Measurements from ENCODE around the gene BLOC1S2. TPM values are rescaled to one million over a fixed set of nuclear protein-coding genes. Genes with fewer than 3 reads are reported as not detected.
A peak's percentile ranks its signal among the peaks of the same experiment; 100 is the strongest.

The BLOC1S2 gene
- total and polyA plus RNA-seq, 2 of the 8 experiments (the other 6 are each of a cell fraction or from before 2014, with no cell fraction given) = 25.1 to 50.6 TPM

DNA sequence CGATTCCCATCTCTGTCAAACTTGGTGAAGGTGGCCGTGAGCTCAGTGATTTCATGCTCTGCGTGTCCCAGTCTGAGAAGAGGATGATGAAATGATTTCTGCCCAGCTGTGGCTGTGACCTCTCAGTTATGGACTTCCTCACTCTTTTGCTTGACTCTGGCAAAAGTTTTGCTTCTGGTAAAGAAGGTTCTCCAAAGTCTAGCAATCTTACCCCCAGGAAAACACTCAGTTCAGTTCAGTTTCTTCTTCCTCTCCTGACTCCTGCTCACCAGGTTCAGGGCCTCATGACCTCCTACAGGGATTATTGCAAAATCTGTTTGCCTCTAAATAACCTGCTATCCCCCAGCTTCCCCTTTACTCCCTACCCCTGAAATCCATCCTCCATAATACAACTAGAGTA, 4.9 kb upstream of the BLOC1S2 start:
- H3K27me3 ChIP-seq (replicated peaks in 1 of 4; ENCODE audit: control insufficient read depth in 3 of 4, extremely low read depth in 1 of 4, insufficient read depth in 3 of 4, low read length in 3 of 4) = no peaks in the 10 kb centered on the region
- no peak overlapping the region for H2BK120ac ChIP-seq (replicated peaks; ENCODE audit: low read depth, low read length)
- no peak overlapping the region for H2AK5ac ChIP-seq (ENCODE audit: low read depth, low read length)
- POLR2A ChIA-PET (ENCODE audit: partially characterized antibody) = interaction anchor here (0.6 to 1.1 kb wide), 2 partner anchors 13 to 85 kb away, joined by 3 to 4 read pairs; no protein-coding TSS in a partner anchor
- no peaks in the 10 kb centered on the region for H3K36me3 ChIP-seq (ENCODE audit: control insufficient read depth in 2 of 4, insufficient read depth in 4 of 4, low read length in 3 of 4)
- H3K23ac ChIP-seq (ENCODE audit: insufficient read length) = no peak overlapping the region
- H4K91ac ChIP-seq (replicated peaks; ENCODE audit: insufficient read length, low read length) = no peak overlapping the region
- H2BK5ac ChIP-seq (ENCODE audit: low read depth, low read length) = no peak overlapping the region
- H2BK15ac ChIP-seq (ENCODE audit: low read length) = no peak overlapping the region
- DNase-seq (ENCODE audit: low read depth in 1 of 2, low spot score in 2 of 2) = no peak
- H2BK12ac ChIP-seq (ENCODE audit: low read depth, low read length) = 0 out of 2 replicates have a peak overlapping the region, but pooled peaks have one; percentile 12
- no peak overlapping the region for H3K14ac ChIP-seq (ENCODE audit: insufficient read length)
- no peak overlapping the region for H4K8ac ChIP-seq (ENCODE audit: extremely low read depth, insufficient read depth, low read length)
- no peaks in the 10 kb centered on the region for H4K20me1 ChIP-seq (replicated peaks in 1 of 2; ENCODE audit: control insufficient read depth in 1 of 2, insufficient read depth in 2 of 2, low read length in 2 of 2)
- CTCF ChIA-PET (ENCODE audit: partially characterized antibody) = interaction anchor here (1.1 to 1.5 kb wide), 3 partner anchors 138 to 227 kb away, joined by 3 to 4 read pairs (median 4); no protein-coding TSS in a partner anchor
- no peaks in the 10 kb centered on the region for H3K9me3 ChIP-seq (ENCODE audit: insufficient read depth in 2 of 2, low read depth in 1 of 2, low read length in 1 of 2)
- no peak overlapping the region for H3K56ac ChIP-seq (replicated peaks; ENCODE audit: insufficient read length, low read depth, low read length)
- H3K4me3 ChIP-seq (ENCODE audit: extremely low read depth in 1 of 4, insufficient read depth in 2 of 4, low read depth in 3 of 4, low read length in 4 of 4) = no peak overlapping the region
- no peak for FAIRE-seq
- H3K4me1 ChIP-seq (replicated peaks in 1 of 4; ENCODE audit: control insufficient read depth in 3 of 4, insufficient read depth in 4 of 4, low read length in 3 of 4) = peaks cover 0 to 5% (median 2%) of the 10 kb centered on the region in 4 experiments; a peak in 3 of 7 replicates
- WGBS, 2 experiments (ENCODE audit: extremely low coverage in 1 of 2, insufficient coverage in 1 of 2, insufficient read length in 1 of 2, insufficient replicate concordance in 2 of 2, low coverage in 1 of 2, low lambda C conversion rate in 2 of 2, missing lambda C conversion rate in 1 of 2) = 79% methylated on average over 3 of the region's 3 CpGs; no CpG with 5 or more reads in 1 of the 2 experiments
- no peak overlapping the region for H2BK20ac ChIP-seq (ENCODE audit: low read length)
- H3K79me2 ChIP-seq (ENCODE audit: control insufficient read depth in 1 of 2, insufficient read depth in 2 of 2, low read length in 2 of 2) = no peaks in the 10 kb centered on the region
- no peak overlapping the region for H4K5ac ChIP-seq (ENCODE audit: insufficient read length, low read depth, low read length)
- H3K23me2 ChIP-seq (ENCODE audit: low read depth, low read length) = peaks cover 3% of the 10 kb centered on the region
- H3K4ac ChIP-seq (replicated peaks; ENCODE audit: insufficient read length, low read depth, low read length) = no peak overlapping the region
- no peak overlapping the region for H3K18ac ChIP-seq (ENCODE audit: extremely low read depth, low read length)
- no peak overlapping the region for H3K9ac ChIP-seq (replicated peaks in 1 of 4; ENCODE audit: extremely low read depth in 1 of 4, low read depth in 3 of 4, low read length in 3 of 4)
- no peak overlapping the region for H2AFZ ChIP-seq (ENCODE audit: low read length)
- no peaks in the 10 kb centered on the region for H3K79me1 ChIP-seq (ENCODE audit: low read depth, low read length)
- H3K27ac ChIP-seq (ENCODE audit: low read depth, low read length) = no peak overlapping the region
- no peak overlapping the region for H3K4me2 ChIP-seq (ENCODE audit: insufficient read depth in 1 of 2, low read depth in 2 of 2, low read length in 2 of 2)
- TF ChIP-seq RBBP5 (IDR thresholded peaks at IDR 0.05; ENCODE audit: borderline replicate concordance, low read depth, low read length) (no peak), SP2 (IDR thresholded peaks at IDR 0.05; ENCODE audit: low read length) (no peak), BCL11A (IDR thresholded peaks at IDR 0.05; ENCODE audit: low read depth in 2 of 2, low read length in 2 of 2) (no peak), ZNF274 (IDR thresholded peaks at IDR 0.05; ENCODE audit: borderline replicate concordance, extremely low read depth, low read length) (no peak), GABPA (IDR thresholded peaks at IDR 0.05; ENCODE audit: borderline replicate concordance, insufficient read depth, low read length) (no peak), HDAC6 (IDR thresholded peaks at IDR 0.05; ENCODE audit: low read depth, low read length) (no peak), CBX5 (IDR thresholded peaks at IDR 0.05; ENCODE audit: low read depth, low read length) (no peak)
